Stimulated activated CD8-positive, alpha-beta memory T cell treated with anti-CD3 and anti-CD28 coated beads, Interleukin-2, amount 100 ng/mL, for 1 hour (primary cell): ENCODE data around the gene SLC44A5.
"Not testable (repeated sequence)": the region's sequence is repeated elsewhere in the genome, so short reads cannot be mapped to it uniquely, and the experiment has no call there.

Experiments
- DNase-seq, 2 donors: peaks; one replicate each; pipeline ENCODE4 v3.0.0-alpha.2; 2020; ENCODE audit warnings: low read depth in 2 of 2

Gene SLC44A5

DNA sequence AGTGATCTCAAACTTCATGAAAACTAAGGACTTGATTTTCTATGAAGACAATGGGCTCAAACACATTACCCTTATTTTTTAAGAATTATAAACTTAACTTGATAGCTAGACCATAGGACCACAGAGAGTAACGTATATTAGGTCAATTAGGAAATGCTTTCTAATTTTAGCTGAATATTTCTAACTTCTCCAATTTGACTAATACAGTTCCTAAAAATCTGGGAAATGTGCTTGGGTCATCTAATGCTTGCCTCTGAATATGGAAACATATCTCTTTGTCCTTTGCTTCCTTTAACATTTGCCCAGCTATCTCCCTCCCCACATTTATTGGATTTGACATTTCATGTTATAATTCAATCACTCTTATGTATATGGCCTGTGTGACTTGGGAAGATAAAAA is 335.3 kb downstream of the SLC44A5 start:
- no peak for DNase-seq

DNA sequence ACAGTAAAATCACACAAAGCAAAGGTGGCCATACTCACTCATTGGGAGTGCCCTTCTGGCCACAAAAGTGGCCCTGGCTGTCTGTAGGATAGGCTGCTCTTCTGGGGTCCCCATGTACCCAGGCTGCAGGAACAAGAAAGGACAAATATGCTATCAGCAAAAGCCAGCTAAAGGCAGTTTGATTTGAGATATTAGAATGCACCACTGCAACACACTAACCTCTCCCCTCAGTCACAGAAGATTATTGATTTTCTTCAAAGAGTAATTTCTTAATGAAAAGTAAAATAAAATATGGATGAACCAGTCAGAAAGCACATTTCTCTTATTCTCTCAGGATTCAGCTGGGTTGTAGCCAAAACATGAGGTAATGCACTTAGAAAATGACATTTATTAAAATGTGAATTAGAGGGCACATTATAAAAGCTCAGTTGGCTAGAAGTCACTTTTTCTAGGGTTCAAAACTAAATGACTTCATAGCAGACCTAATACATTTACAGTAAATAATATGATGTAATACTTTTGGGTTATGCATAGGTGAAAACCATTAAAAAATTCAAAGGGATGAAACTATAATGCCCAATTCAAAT is 335.9 kb downstream of the SLC44A5 start:
- DNase-seq = no peak

- no peak for DNase-seq
Observed at GRCh38 chr1:75273110-75273509, 337.8 kb downstream of the SLC44A5 start.

- no peak for DNase-seq
Observed at GRCh38 chr1:75265792-75266191, 345.1 kb downstream of the SLC44A5 start.

- no peak for DNase-seq
Observed at GRCh38 chr1:75264112-75264511, 346.8 kb downstream of the SLC44A5 start.

DNA sequence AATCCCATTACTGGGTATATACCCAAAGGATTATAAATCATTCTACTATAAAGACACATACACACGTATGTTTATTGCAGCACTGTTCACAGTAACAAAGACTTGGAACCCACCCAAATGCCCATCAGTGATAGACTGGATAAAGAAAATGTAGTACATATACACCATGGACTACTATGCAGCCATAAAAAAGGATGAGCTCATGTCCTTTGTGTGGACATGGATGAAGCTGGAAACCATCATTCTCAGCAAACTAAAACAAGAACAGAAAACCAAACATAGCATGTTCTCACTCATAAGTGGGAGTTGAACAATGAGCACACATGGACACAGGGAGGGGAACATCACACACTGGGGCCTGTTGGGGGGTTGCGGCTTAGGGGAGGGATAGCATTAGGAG is 347.3 kb downstream of the SLC44A5 start:
- DNase-seq = not testable (repeated sequence)

DNA sequence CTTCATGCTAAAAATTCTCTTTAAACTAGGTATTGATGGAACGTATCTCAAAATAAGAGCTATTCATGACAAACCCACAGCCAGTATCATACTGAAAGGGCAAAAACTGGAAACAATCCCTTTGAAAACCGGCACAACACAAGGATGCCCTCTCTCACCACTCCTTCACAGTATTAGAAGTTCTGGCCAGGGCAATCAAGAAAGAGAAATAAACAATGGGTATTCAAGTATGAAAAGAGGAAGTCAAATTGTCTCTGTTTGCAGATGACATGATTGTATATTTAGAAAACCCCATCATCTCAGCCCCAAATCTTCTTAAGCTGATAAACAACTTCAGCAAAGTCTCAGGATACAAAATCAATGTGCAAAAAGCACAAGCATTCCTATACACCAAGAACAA is 349.0 kb downstream of the SLC44A5 start:
- DNase-seq = not testable (repeated sequence)

DNA sequence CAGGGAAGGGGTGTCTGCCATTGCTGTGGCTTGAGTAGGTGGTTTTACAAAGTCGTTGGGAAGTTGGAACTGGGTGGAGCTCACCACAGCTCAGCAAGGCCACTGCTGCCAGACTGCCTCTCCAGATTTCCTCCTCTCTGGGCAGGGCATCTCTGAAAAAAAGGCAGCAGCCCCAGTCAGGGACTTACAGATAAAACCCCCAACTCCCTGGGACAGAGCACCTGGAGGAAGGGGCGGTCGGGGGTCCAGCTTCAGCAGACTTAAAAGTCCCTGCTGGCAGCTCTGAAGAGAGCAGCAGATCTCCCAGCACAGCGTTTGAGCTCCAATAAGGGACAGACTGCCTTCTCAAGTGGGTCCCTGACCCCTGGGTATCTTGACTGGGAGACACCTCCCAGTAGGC is 352.6 kb downstream of the SLC44A5 start:
- no peak for DNase-seq

- no peak for DNase-seq
Observed at GRCh38 chr1:75257424-75257823, 353.5 kb downstream of the SLC44A5 start.

DNA sequence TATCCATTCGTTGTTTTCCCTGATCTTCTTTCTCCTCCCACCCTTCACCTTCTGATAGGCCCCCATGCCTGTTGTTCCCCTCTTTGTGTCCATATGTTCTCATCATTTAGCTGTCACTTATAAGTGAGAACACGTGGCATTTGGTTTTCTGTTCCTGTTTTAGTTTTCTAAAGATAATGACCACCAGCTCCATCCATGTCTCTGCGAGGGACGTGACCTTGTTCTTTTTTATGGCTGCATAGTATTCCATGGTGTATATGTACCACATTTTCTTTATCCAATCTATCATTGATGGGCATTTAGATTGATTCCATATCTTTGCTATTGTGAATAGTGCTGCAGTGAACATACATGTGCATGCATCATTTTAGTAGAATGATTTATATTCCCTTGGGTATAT is 360.8 kb downstream of the SLC44A5 start:
- DNase-seq = not testable (repeated sequence)

- DNase-seq = no peak
Observed at GRCh38 chr1:75245239-75245638, 365.7 kb downstream of the SLC44A5 start.

GRCh38 chr1:75243124-75243523 is 367.8 kb downstream of the SLC44A5 start:
- no peak for DNase-seq

DNA sequence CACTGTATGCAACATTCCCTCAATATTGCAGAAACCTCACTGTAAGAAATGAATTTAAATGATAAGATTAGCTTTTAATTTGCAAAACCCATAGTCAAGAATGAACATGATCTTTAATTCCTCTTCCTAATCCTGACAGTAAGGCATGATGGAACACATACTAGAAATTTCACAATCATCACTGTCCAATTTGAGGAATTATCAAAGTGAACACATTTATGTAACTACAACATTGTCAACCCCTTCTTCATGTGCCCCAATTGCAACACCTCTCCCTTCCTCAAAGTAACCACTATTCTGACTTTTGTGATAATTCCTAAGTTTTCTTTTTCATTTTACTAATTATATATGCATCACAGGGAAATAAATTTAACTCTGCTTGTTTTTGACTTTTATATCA is 373.6 kb downstream of the SLC44A5 start:
- DNase-seq = no peak

DNA sequence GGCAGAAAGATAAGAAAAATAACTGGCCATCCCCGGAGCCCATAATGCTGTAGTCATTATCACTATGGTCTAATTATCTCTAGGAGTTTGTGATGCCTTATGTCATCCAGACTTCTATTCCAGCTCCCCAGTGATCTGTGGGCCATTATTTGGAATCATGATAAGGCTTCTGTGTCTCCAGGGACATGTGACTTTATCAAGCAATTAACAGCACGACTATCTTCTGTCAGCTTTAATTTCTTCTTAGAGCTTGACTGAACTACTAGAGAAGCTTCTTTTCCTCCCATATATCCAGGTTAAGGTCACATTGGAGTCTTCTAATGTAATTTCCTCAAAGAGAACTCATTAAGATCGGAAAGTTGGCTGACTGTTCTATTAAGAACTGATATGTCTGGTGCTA is 376.4 kb downstream of the SLC44A5 start:
- no peak for DNase-seq

GRCh38 chr1:75233302-75233929 is 377.5 kb downstream of the SLC44A5 start:
- DNase-seq = no peak

DNA sequence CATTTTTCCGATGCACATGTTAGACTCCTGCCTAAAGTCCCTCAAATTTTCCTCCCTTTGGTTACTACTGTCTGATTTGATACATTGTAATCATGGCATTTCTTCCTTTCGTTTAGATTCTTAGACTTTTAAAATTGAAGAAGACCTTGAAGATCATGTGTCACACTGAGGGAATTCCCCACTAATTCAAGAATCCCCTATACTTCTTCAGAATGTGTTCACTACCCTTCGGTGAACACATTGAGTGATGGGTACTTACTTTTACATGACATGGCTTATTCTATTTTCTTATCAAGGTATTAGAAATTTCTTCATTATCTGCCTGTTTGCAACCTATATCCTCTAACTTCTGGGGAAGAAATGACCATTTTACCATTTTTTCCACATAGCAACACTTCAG is 390.8 kb downstream of the SLC44A5 start:
- DNase-seq = no peak

- no peak for DNase-seq
Observed at GRCh38 chr1:75214017-75214416, 396.9 kb downstream of the SLC44A5 start.

GRCh38 chr1:75211648-75212047 is 399.3 kb downstream of the SLC44A5 start:
- no peak for DNase-seq

- DNase-seq = no peak
Observed at GRCh38 chr1:75208862-75209261, 402.1 kb downstream of the SLC44A5 start.

DNA sequence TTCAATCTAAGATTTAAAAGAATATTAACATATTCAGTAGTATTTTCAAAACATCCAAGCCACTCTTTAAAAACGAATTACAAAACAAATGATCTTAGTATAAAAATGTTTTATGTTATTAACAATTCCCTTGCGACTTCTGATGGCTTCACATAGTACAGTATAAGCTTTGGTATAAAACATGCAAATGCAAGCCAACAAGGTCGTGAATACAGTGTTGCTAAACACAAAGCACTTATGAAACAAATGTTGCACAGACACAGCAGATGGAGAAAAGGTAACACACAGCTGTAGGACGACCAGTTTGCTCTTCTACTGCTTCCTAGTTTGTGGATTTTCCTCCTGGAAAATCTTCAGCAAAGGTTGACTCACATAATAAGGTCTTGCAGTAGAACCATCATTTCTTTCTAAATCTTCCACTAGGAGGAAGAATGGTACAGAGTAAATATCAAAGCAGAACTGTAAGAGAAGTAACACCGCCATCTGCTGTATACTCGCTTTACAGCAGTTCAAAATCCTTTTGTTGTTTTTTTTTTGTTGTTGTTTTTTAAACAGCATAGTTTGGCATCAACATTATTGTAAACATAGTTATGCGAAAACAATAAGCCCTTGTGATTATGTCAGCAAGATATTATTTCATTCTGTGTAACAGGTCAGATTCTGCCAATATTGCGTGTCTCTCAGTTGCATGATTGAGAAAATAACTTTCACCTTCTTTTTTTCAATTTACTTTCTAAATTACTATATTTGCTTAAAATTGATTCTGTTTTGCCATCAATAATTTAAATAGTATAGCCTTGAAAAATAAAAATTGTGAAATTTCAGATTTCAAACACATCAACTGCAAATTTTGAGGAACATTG is 407.3 kb downstream of the SLC44A5 start:
- DNase-seq = no peak

- no peak for DNase-seq
Observed at GRCh38 chr1:75202751-75203150, 408.2 kb downstream of the SLC44A5 start.

DNA sequence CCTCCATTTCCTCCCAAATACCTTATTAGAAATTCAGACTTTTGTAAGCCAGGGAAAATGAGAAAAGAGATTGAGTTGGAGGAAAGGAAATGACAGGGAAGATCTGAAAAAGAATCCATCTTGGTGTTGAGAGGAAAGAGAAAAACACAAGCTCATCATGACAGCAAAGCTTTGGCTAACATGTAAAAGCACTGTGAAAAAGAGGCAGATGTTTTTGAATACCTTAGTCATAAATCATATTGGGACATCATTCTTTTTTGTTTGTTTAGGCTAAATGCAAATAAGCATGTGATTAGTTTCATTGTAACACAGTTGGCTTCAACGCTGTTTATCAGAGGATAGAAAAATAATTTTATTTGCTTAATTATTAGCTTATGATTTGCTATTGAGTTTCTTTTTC is 412.2 kb downstream of the SLC44A5 start:
- no peak for DNase-seq

DNA sequence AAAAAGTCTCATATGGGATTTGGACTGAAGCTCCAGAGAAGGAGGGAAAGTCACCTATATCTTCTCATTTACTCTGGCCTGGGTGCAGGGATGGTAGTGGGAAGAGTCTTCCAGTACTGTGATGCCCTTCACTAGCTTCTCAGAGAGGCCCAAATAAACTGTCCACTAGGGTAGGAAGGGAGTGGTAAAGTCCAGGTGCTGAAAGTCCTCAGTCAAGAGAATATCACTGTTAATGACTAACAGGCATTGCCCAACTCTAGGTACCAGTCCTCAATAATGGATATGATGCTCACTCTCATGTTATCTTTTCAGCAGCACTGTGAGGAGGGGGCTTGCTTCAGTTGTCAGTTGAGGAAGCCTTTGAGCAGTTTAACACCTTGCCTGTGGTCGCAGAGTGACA is 412.8 kb downstream of the SLC44A5 start:
- no peak for DNase-seq
